GM21576 (cell line): ENCODE results near the gene TMEM243.
"Not testable (repeated sequence)": the region's sequence is repeated elsewhere in the genome, so short reads cannot be mapped to it uniquely, and the experiment has no call there.

ENCODE experiments used
- ATAC-seq: cut with Tn5 transposase; IDR thresholded peaks from one replicate; pipeline ENCODE4 v1.9.1; 2021; ENCODE audit warnings: mild to moderate bottlenecking, moderate library complexity; ENCODE audit not compliant: unreplicated experiment

TMEM243 gene

GRCh38 chr7:87219545-87220025 is at the start of gene TMEM243:
Gene TMEM243 (minus strand): TSS chr7:87219732. CDS start chr7:87219503, 229 bp downstream.
- ATAC-seq, result peak; percentile 42

GRCh38 chr7:87267239-87267900 is 47.8 kb upstream of the TMEM243 start:
- ATAC-seq, result peak; percentile 92

- ATAC-seq, result no peak
These were observed 44.0 kb upstream of the TMEM243 start for GRCh38 chr7:87263537-87263936.

GRCh38 chr7:87253589-87254087 is 34.1 kb upstream of the TMEM243 start:
- no peak for ATAC-seq

GRCh38 chr7:87245671-87246070 is 26.1 kb upstream of the TMEM243 start:
- ATAC-seq, result not testable (repeated sequence)

- not testable (repeated sequence) for ATAC-seq
These were observed 19.0 kb upstream of the TMEM243 start for GRCh38 chr7:87238464-87239051.

- ATAC-seq, result no peak
These were observed 15.4 kb upstream of the TMEM243 start for GRCh38 chr7:87234949-87235348.

GRCh38 chr7:87231711-87232110 is 12.2 kb upstream of the TMEM243 start:
- ATAC-seq, result no peak

GRCh38 chr7:87231258-87231657 is 11.7 kb upstream of the TMEM243 start:
- no peak for ATAC-seq

- peak; percentile 78 for ATAC-seq
These were observed 7.0 kb upstream of the TMEM243 start for GRCh38 chr7:87226495-87226894.

- ATAC-seq, result no peak
These were observed 6.2 kb upstream of the TMEM243 start for GRCh38 chr7:87225696-87226095.

- ATAC-seq, result no peak
These were observed 4.1 kb upstream of the TMEM243 start for GRCh38 chr7:87223666-87224065.

- ATAC-seq, result no peak
These were observed 1.2 kb upstream of the TMEM243 start for GRCh38 chr7:87220734-87221215.

GRCh38 chr7:87220026-87220733 is 648 bp upstream of the TMEM243 start:
- ATAC-seq, result peak; percentile 34

- ATAC-seq, result peak; percentile 20
These were observed 562 bp downstream of the TMEM243 start for GRCh38 chr7:87218796-87219544.

- no peak for ATAC-seq
These were observed 1.4 kb downstream of the TMEM243 start for GRCh38 chr7:87217983-87218653.

- peak; percentile 50 for ATAC-seq
These were observed 2.6 kb downstream of the TMEM243 start for GRCh38 chr7:87216701-87217508.

GRCh38 chr7:87215046-87215445 is 4.5 kb downstream of the TMEM243 start:
- ATAC-seq, result no peak

GRCh38 chr7:87213811-87214210 is 5.7 kb downstream of the TMEM243 start:
- ATAC-seq, result no peak
